GM12874 (cell line): Measurements from ENCODE around the gene CRB1.

Experiments
- TF ChIP-seq, protein P1 (sequence below): IDR thresholded peaks from 2 replicates; pipeline ENCODE4 v1.5.1; 2011; ENCODE audit warnings: low read depth, mild to moderate bottlenecking, control low read depth, low read length, moderate library complexity; ENCODE audit not compliant: insufficient read depth

CRB1 gene

DNA sequence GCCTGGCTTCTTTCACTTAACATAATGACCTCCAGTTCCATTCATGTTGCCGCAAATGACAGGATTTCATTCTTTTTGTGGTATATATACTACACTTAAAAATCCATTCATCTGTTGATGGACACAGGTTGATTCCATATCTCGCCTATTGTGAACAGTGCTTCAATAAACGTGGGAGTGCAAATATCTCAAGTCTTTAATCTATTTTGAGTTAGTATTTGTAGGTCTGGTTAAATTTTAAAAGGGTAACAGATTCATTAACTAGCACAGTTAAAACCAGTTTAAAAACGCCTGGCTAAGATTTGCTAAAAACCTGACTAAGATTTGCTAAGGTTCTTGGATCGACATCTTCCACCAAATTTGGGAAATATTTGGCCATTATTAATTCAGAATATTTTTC lies 45.7 kb downstream of the CRB1 start:
- TF ChIP-seq, protein P1, sequence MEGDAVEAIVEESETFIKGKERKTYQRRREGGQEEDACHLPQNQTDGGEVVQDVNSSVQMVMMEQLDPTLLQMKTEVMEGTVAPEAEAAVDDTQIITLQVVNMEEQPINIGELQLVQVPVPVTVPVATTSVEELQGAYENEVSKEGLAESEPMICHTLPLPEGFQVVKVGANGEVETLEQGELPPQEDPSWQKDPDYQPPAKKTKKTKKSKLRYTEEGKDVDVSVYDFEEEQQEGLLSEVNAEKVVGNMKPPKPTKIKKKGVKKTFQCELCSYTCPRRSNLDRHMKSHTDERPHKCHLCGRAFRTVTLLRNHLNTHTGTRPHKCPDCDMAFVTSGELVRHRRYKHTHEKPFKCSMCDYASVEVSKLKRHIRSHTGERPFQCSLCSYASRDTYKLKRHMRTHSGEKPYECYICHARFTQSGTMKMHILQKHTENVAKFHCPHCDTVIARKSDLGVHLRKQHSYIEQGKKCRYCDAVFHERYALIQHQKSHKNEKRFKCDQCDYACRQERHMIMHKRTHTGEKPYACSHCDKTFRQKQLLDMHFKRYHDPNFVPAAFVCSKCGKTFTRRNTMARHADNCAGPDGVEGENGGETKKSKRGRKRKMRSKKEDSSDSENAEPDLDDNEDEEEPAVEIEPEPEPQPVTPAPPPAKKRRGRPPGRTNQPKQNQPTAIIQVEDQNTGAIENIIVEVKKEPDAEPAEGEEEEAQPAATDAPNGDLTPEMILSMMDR, result no peak

DNA sequence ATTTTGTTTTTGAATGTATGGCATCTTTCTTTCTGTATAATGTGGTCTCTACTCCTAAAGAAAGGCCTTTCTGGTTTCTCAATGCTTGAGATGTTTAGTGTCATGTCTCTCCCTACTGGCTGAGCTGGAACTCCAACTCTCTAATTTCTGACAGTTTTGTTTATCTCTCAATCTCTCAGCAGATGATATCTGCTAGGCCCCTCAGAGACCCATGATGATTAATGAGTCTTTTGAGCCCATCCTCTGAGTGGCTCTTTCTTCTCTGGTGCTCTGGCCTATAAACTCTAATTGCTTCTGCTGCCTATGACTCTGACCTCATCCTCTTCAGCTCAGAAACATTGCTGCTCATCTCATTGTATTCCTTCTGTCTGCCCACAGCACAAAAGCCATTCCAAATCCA lies 46.6 kb downstream of the CRB1 start:
- TF ChIP-seq, protein P1, result no peak

DNA sequence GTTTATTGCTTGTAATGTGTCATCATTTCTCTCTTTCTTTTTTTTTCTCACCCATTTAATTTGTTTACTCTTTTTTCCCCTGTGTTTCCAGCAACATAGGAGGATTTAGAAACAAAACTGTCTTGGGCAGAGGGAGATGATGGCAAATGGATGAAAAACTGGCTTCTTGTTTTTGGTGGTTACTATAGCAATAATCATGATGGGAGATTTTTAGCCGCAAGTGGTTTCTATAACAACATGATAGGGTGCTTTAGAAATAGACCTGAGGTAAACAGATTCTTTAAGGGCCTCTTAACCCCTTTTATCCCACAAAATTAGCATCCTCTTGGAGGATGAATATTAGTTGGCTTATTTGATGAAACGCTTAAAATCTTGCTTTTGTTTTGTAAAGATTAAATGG lies 51.6 kb downstream of the CRB1 start:
- TF ChIP-seq, protein P1, result no peak

DNA sequence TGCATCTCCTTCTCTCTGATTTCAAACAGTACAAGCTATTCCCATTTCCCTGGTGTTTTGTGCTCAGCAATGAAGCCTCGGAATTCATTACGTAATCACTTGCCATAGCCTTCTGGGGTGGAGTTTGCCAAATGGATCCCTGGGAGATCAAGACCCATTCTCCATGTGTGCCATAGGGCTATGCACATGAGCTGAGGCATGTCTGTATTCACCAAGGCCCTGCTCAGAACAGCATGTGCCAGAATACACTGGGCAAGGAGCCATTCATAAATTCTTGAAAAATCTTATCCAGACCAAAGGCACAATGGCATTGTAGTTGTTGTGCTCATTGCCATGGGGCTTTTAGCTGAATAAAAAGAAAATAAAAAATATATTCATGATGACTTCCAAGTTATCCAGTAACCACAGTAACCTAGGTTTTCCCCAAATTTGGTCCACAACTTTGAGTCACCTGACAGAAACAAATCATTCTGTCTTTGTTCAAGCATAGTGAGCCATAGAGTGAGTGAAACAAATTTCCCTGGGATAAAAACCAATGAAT lies 53.0 kb downstream of the CRB1 start:
- TF ChIP-seq, protein P1, result no peak

DNA sequence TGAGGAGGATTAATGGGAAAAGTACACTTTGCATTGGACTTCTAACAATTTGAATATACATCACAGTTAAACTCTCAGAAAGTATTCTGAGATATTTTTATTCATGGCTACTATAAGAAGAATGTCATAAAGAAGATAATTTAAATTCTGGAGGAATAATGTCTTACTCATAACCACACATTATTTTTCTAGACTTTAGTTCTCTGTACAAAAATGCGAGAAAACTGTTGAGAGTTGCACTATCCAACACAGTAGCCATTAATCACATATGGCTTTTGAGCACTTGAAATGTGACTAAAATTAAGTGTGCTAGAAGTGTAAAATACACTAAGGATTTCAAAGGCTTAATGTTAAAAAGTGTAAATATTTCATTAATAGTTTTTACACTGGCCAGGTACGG lies 53.8 kb downstream of the CRB1 start:
- TF ChIP-seq, protein P1, result no peak

DNA sequence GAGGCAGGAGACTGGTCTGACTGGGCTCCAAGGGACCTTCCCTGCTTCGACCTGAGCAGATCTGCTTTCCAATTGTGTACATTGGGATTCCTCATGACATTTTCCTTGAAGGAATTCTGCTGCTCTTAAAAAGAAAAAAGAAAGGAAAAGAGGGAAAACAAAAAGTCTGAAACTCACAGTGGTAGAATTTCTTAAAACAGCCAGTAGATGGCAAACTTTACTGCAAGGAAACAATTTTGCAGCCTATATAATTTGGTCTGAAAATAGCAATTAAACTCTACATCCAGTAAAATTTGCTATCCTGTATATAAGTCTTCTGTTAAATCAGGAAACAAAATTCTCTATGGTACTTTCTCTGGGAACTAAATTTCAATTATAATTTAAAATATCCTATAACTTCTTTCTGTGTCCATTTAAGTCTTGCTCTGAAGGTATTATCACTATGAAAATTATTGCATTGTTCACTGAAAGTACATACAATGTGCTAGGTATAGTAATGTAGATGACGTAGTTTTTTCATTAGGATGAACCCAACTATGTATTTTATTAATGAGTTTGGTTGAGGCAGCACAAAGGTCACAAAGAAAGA lies 59.8 kb downstream of the CRB1 start:
- TF ChIP-seq, protein P1, result peak; percentile 38; the same call in 1 of the 2 replicates

DNA sequence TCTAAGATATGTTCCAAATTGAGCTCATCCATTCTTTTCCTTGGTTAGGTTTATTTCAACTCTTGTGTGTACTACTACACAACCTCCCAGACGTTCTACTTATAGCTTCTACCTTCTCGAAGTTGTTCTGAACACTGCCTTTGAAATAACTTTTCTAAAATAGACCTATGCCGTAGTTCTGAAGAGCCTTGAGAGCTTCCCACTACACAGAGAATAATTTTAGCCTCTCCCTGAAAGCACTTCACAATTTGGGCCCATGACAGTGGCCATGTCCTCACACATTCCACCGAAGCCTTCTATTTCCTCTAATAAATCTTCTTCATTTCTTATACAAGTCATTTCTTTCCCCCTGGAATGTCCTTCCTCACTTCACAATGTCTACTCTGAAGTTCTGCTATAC lies 62.2 kb downstream of the CRB1 start:
- TF ChIP-seq, protein P1, result no peak

DNA sequence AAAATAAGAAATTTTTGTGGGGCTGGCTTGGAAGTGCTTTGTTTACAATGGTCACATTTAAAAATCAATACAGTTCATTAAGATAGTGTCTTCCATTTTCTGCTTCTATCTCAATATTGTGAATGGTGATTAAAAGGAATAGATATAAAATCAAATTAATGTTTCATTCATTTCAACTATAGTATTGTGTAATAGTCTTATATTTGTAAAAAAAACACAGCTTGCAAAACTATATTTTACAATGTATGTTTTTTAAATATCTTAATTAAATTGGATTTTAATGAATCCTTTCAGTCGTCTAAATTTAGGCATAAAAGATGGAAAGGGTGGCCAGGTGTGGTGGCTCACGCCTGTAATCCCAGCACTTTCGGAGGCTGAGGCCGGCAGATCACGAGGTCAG lies 63.5 kb downstream of the CRB1 start:
- TF ChIP-seq, protein P1, result no peak
